SK-N-MC (cell line): ENCODE measurements around the gene BCKDHA.

ENCODE experiments used
- EZH2 ChIP-seq: fragments of 200-600 bp; sonication (generic); IDR thresholded peaks from one replicate; pipeline ENCODE4 v1.6.1; 2017; ENCODE audit warnings: antibody characterized with exemption
- FOXP2 ChIP-seq: optimal IDR thresholded peaks from 2 replicates; pipeline ENCODE3; 2011; ENCODE audit warnings: mild to moderate bottlenecking, moderate library complexity; ENCODE audit not compliant: insufficient read depth; ENCODE audit errors: extremely low read length, control extremely low read depth

DNA sequence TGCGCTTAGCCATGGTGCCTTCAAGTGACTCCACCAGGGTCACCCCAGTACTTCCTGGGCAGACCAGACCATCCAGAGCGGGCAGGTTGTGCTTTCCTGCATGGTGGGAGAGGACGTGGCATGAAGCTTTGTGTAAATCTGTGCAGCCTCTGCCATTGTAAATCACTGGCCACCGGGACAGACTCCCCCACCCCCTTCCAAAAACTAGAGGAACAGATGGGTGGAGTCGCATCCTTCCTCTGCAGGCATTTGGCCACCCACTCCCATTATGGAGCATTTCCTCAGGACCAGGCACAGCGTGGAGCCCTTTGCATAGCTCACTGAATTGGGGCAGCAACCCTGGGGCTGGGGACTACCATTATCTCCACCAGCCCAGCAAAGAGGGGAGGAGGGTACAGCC lies 8.2 kb downstream of the BCKDHA start:
- TF ChIP-seq EZH2: no peak
- TF ChIP-seq FOXP2: no peak
